Spleen (tissue), 7 donors: ENCODE measurements around the gene PACS1.

Experiments used
- CTCF ChIP-seq, 11 experiments: fragments of 200-600 bp in 7 of 11; fragments of 450-650 bp in 4 of 11; sonication (generic) in 4 of 11; IDR thresholded peaks in 8 of 11; conservative IDR thresholded peaks in 3 of 11; 1 replicate in 7 of 11; 2 replicates in 4 of 11; pipeline versions ENCODE4 v1.4.0 to v1.8.0; 2016 to 2021; ENCODE audit warnings: antibody characterized with exemption in 11 of 11, inconsistent platforms in 4 of 11, mild to moderate bottlenecking in 1 of 11
- POLR2A ChIP-seq, 3 donors: fragments of 450-650 bp; IDR thresholded peaks; one replicate each; pipeline ENCODE4 v1.5.1; 2017; ENCODE audit warnings: antibody characterized with exemption in 3 of 3, mild to moderate bottlenecking in 1 of 3
- POLR2AphosphoS5 ChIP-seq, 3 donors: sonication (generic); formaldehyde crosslinking; IDR thresholded peaks; one replicate each; pipeline ENCODE4 v1.5.1; 2017; ENCODE audit warnings: antibody characterized with exemption in 3 of 3
- donor health status: DM: no; HTN: no; CAD: no; lungs with moderate emphysema.
- donor health status: DM: no; HTN: no; CAD: no.
- donor health status: DM: no; HTN: no; CAD: no.

GRCh38 chr11:66186470-66186869 is 116.4 kb downstream of the PACS1 start:
- TF ChIP-seq POLR2AphosphoS5 (IDR thresholded peaks at IDR 0.05) (no peak), POLR2A (IDR thresholded peaks at IDR 0.05) (no peak), CTCF (IDR thresholded peaks at IDR 0.05 in 8 of 11, conservative IDR thresholded peaks at IDR 0.05 in 3 of 11) (no peak)
